K562 (cell line): Measurements from ENCODE around the gene LGALS7B.

Experiments used
- CHD1 ChIP-seq: fragments of 200-600 bp; sonication (generic); IDR thresholded peaks from one replicate; pipeline ENCODE4 v1.6.1; 2012; ENCODE audit warnings: mild to moderate bottlenecking, moderate library complexity, low read length, inconsistent platforms
- MCM5 ChIP-seq: fragments of 450-650 bp; IDR thresholded peaks from 2 replicates; pipeline ENCODE4 v1.6.1; 2016; ENCODE audit warnings: low read depth
- NBN ChIP-seq: fragments of 450-650 bp; IDR thresholded peaks from 2 replicates; pipeline ENCODE4 v1.6.1; 2016; ENCODE audit warnings: low read depth, mild to moderate bottlenecking
- POLR2A ChIP-seq: fragments of 450-650 bp; conservative IDR thresholded peaks from 2 replicates; pipeline ENCODE4 v1.6.1; 2016
- RNF2 ChIP-seq: sonication (generic); IDR thresholded peaks from 2 replicates; pipeline ENCODE4 v1.6.1; 2016
- TAF1 ChIP-seq: IDR thresholded peaks from 2 replicates; pipeline ENCODE4 v1.6.1; 2011; ENCODE audit warnings: mild to moderate bottlenecking, low read length, moderate library complexity; ENCODE audit not compliant: insufficient read depth, control insufficient read depth, severe bottlenecking; ENCODE audit errors: extremely low read depth

- TF ChIP-seq MCM5 (no peak), RNF2 (no peak), POLR2A (no peak), TAF1 (no peak), CHD1 (no peak), NBN (no peak)
These were observed 20.7 kb downstream of the LGALS7B start for GRCh38 chr19:38809592-38810252.
